ENCODE results near the gene DGLUCY.

DNA sequence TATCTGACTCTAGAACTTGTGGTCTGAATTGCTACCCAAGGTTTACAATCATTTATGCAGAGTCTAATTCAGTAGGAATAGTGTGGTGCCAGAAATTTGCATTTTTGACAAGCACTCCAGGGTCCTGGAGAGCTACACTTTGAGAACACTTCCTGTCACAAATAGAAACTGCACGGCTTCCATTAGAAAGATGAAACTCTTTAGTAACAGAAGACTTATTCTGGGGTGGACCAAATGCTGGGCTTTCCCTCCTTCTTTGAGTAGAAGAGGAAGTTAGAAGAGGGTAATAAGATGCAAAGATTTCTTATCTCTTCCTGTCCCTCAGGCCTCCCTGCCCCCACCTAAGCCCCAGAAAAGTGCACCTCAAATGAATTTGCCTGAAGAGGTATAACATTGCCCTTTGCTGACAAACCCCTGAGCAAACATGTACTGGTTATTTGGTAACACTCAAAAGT is 28.4 kb downstream of the DGLUCY start:
- no peak for TF ChIP-seq YY1 (IDR thresholded peaks at IDR 0.05; ENCODE audit: insufficient read depth, insufficient read length)
- no peak for TF ChIP-seq ZNF274 (IDR thresholded peaks at IDR 0.05; ENCODE audit: low read depth, low read length)
- TF ChIP-seq SUZ12 (IDR thresholded peaks at IDR 0.05; ENCODE audit: extremely low read depth, insufficient read depth, insufficient read length), result no peak

All from NT2/D1 (cell line).